IPS-18a (cell line): Measurements from ENCODE around the gene APCDD1L.

Experiments
- H3K27ac ChIP-seq: one replicate; pipeline ENCODE4 v1.5.1; 2013; ENCODE audit warnings: low read length
- H3K27me3 ChIP-seq: one replicate; pipeline ENCODE4 v1.6.1; 2013; ENCODE audit warnings: mild to moderate bottlenecking, low read length; ENCODE audit not compliant: control insufficient read depth, insufficient read depth
- H3K36me3 ChIP-seq: one replicate; pipeline ENCODE4 v1.6.1; 2013; ENCODE audit warnings: low read depth, low read length; ENCODE audit not compliant: control insufficient read depth
- H3K4me1 ChIP-seq: one replicate; pipeline ENCODE4 v1.6.1; 2013; ENCODE audit warnings: low read depth, low read length; ENCODE audit not compliant: control insufficient read depth
- H3K4me3 ChIP-seq: one replicate; pipeline ENCODE4 v1.5.1; 2013; ENCODE audit warnings: low read length
- H3K9ac ChIP-seq: one replicate; pipeline ENCODE4 v1.6.1; 2013; ENCODE audit warnings: mild to moderate bottlenecking, low read length, moderate library complexity
- H3K9me3 ChIP-seq: one replicate; pipeline ENCODE4 v1.6.1; 2013; ENCODE audit warnings: low read depth, low read length; ENCODE audit not compliant: control insufficient read depth

APCDD1L gene

DNA sequence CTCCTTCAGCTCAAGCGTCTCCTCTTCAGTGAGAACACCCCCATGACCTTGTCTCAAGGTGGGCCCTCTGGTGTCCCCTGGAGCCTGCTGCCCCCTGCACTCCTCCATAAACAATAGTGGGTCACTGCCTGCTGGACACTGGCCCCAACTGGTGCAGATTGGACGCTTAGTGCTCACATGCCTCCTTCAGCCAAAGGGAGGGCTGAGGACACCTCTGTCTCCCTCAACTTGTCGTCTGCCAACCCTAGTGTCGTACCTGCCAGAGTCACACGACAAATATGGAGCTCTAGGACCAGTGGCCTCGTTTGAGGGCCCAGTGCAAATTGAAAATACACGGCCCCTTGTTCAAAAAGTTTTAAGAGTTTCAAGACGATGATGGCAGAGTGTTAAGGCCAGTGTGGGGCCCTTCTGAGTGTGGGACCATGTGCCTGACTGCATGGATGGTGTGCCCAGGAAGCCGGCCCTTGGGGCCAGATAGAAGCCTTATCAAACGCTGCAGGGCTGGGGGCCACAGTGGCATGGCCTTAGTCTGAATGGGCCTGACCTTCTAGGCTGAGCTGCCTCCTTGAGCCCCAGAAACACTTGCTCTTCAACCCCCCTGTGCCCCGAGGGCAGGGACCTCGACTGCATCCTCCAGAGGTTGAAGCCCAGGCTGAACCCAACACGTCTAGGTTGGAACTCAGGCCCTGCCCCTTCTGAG is 20.1 kb downstream of the APCDD1L start:
- H3K9me3 ChIP-seq: no peaks in the 10 kb centered on the region
- H3K9ac ChIP-seq: no peak overlapping the region
- no peak overlapping the region for H3K4me3 ChIP-seq
- no peak overlapping the region for H3K27ac ChIP-seq
- H3K27me3 ChIP-seq: no peaks in the 10 kb centered on the region
- H3K36me3 ChIP-seq: no peaks in the 10 kb centered on the region
- H3K4me1 ChIP-seq: no peaks in the 10 kb centered on the region

DNA sequence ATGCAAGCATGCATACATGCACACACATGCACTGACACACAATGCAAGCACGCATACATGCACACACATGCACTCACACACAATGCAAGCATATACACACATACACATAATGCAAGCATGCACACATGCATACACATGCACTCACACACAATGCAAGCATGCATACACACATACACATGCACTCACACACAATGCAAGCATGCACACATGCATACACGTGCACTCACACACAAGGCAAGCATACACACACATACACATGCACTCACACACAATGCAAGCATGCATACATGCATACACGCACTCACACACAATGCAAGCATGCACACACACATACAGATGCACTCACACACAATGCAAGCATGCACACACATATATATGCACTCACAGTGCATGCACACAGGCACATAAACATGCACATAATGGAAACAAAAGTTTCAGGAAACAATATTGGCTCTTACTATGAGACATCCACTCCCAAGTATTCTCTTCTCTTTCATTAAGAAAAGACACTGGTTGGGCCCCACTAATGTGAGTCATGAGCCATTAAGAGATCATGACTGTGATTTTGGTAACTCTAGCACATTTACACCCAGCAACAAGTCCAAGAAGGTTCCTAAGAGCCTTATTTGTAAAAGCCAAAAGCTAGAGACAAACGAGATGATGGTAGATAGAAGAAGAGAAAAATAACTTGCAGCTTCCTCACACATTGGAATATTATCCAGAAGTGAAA is 22.2 kb downstream of the APCDD1L start:
- H3K4me1 ChIP-seq: no peaks in the 10 kb centered on the region
- H3K27ac ChIP-seq: no peak overlapping the region
- no peaks in the 10 kb centered on the region for H3K36me3 ChIP-seq
- no peak overlapping the region for H3K4me3 ChIP-seq
- H3K9me3 ChIP-seq: no peaks in the 10 kb centered on the region
- H3K27me3 ChIP-seq: no peaks in the 10 kb centered on the region
- no peak overlapping the region for H3K9ac ChIP-seq

DNA sequence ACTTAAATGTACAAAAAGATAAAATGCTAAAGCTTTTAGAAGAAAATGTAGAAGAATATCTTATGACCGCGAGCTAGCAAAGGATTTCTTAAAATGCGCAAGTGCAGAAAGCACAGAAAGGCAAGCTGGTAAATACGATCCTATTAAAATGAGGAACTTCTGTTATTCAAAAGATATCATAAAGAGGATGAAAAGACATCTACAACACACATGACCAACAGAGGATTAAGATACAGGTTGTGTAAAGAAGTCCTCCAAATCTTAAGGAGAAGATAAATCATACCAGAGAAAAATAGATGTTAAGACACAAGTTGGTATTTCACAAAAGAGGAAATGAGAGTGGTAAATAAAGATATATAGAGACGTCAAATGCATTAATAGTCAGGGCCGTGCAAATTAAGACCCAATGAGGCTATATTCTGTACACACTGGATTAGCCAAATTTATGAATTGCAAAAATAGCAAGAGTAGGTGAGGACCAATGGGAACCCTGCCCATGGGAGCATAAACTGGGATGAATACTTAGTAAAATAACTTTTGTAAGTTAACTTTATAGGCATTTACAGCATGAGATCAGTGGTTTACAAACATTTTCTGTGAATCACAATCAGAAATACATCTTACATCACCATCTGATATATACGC is 23.0 kb downstream of the APCDD1L start:
- Histone ChIP-seq H3K4me1 (no peaks in the 10 kb centered on the region), H3K4me3 (no peak overlapping the region), H3K36me3 (no peaks in the 10 kb centered on the region)

DNA sequence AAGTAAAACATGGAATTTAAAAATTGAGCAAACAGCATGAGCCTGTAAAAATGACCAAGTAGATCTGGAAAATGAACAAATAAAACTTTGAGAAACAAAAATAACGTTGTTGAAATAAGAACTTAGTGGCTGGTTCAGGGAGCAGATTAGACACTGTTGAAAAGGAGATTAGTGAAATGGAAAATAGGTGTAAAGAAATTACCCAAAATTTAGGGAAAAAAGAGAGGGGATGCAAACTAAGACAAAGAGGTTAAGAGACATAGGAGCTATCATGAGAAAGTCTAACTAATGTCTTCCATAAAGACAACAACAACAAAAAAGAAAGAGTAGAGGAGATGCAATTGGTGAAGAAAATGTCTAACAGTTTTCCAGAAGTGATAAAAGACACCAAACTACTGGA is 29.0 kb downstream of the APCDD1L start:
- no peak overlapping the region for H3K27ac ChIP-seq
- H3K27me3 ChIP-seq: no peaks in the 10 kb centered on the region
- H3K4me1 ChIP-seq: peaks cover 7% of the 10 kb centered on the region
- no peak overlapping the region for H3K9ac ChIP-seq
- peaks cover 10% of the 10 kb centered on the region for H3K9me3 ChIP-seq
- no peaks in the 10 kb centered on the region for H3K36me3 ChIP-seq
- H3K4me3 ChIP-seq: no peak overlapping the region

More for the DNA sequence above, 23.0 kb downstream of the APCDD1L start:
- Histone ChIP-seq H3K27me3 (no peaks in the 10 kb centered on the region), H3K27ac (no peak overlapping the region), H3K9me3 (no peaks in the 10 kb centered on the region), H3K9ac (no peak overlapping the region)

DNA sequence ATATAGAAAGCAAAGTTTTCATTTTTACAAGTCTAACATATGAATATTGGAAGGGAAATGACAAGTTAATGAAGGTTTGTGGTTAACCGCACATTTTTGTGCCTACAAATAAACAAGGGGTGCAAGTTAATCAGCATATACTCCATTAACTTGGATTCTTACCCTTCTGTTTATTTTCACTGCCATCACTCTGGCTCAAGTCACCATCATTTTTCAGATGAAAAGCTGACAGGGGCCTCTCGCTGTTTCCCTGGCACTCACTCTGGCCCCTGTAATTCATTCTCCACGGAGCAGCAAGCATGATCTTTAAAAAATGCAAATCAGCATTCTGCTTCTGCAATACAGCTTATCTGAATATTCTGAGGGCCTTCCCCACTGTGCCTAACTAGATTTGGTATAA is 29.8 kb downstream of the APCDD1L start:
- Histone ChIP-seq H3K4me3 (no peak overlapping the region), H3K27me3 (no peaks in the 10 kb centered on the region), H3K4me1 (peaks cover 7% of the 10 kb centered on the region), H3K27ac (no peak overlapping the region), H3K9me3 (peaks cover 10% of the 10 kb centered on the region), H3K36me3 (no peaks in the 10 kb centered on the region), H3K9ac (no peak overlapping the region)

DNA sequence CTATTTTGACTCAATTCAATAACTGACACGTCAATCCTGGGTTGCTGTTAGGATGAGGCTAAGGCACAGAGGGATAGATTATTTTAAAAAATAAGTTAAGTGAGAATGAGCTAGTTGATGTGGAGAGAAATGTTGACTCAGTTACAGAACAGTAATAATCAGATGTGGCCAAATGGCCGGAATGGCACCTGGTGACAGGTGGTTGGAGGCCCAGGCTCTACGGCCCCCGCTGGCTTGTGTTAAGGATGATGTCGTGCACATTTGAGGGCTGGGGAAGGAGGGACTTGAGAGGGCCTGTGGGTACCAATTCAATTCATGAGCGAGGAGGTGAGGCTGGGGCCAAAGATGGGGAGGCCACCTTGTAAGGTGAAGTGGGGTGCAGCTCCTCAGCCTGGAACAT is 31.7 kb downstream of the APCDD1L start:
- Histone ChIP-seq H3K27ac (no peak overlapping the region), H3K27me3 (no peaks in the 10 kb centered on the region), H3K36me3 (no peaks in the 10 kb centered on the region), H3K9me3 (peaks cover 14% of the 10 kb centered on the region), H3K9ac (no peak overlapping the region), H3K4me3 (no peak overlapping the region), H3K4me1 (peaks cover 7% of the 10 kb centered on the region)

DNA sequence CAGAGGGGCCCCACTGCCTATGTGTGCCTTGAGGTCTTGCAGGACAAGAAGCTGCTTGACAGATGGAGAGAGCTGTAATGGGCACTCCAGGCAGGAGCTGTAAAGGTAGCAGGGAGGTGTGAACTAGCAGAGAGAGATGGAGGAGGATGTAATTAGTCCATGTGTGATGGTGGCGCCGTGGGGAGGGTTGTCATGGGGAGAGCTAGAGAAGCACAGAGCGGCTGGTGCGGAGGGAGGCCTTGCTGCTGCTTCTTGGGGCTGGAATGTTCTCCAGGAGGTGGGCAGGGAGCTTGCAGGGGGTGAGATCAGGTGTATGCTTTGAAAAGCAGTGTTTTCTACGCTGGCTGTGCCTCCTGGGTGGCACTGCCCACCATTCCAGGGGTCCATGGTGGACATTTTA is 32.1 kb downstream of the APCDD1L start:
- Histone ChIP-seq H3K9me3 (peaks cover 19% of the 10 kb centered on the region), H3K9ac (no peak overlapping the region), H3K36me3 (no peaks in the 10 kb centered on the region), H3K4me1 (peaks cover 7% of the 10 kb centered on the region), H3K4me3 (no peak overlapping the region), H3K27ac (no peak overlapping the region), H3K27me3 (no peaks in the 10 kb centered on the region)

DNA sequence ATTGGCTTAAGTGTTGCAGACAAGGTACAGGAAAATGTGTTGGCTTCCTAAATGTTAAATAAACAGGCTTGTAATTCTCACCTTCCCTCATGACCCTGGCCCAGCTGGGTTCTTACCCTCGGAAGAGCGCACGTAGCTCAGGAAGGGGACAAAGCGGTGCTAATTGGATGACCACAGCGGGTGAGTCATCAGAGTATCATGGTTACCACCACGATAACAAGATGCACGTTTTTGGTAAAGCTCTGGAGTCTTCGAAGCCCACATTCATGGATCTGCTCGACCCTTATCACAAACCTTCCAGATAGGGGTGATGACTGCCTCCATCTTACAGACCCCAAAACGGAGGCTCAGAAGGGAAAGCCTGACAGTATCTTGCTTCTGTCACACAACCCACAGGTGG is 32.8 kb downstream of the APCDD1L start:
- H3K9ac ChIP-seq: no peak overlapping the region
- H3K4me1 ChIP-seq: peaks cover 7% of the 10 kb centered on the region
- H3K4me3 ChIP-seq: no peak overlapping the region
- peaks cover 20% of the 10 kb centered on the region for H3K9me3 ChIP-seq
- H3K27me3 ChIP-seq: no peaks in the 10 kb centered on the region
- H3K27ac ChIP-seq: no peak overlapping the region
- H3K36me3 ChIP-seq: no peaks in the 10 kb centered on the region

DNA sequence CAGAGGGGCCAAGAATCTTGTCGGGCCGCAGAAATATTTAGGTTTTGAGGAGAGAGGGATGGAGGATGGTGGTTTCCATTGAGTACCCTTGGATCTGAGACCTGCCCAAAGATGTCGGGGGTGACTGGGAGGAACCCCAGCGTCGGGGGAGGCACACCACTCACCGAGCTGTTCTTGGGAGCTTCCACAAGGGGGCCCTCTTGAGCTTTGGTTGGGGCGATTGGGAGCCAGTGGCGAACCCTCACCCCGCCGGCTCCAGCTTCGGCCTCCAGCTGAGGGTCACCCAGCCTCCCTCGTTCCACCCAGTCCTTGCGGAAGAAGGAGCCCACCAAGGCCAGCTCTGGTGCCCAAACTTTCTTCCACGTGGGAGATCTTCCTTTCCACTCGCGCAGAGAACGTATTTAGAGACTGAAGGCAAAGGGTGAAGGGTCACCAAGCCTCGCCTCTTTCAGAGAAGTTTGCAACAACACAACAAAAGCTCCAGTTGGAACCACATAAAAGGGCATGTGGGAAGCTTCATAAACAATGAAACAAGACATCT is 33.6 kb downstream of the APCDD1L start:
- Histone ChIP-seq H3K9ac (no peak overlapping the region), H3K36me3 (no peaks in the 10 kb centered on the region), H3K27me3 (no peaks in the 10 kb centered on the region), H3K4me3 (no peak overlapping the region), H3K4me1 (peaks cover 7% of the 10 kb centered on the region), H3K27ac (no peak overlapping the region), H3K9me3 (peaks cover 19% of the 10 kb centered on the region)

DNA sequence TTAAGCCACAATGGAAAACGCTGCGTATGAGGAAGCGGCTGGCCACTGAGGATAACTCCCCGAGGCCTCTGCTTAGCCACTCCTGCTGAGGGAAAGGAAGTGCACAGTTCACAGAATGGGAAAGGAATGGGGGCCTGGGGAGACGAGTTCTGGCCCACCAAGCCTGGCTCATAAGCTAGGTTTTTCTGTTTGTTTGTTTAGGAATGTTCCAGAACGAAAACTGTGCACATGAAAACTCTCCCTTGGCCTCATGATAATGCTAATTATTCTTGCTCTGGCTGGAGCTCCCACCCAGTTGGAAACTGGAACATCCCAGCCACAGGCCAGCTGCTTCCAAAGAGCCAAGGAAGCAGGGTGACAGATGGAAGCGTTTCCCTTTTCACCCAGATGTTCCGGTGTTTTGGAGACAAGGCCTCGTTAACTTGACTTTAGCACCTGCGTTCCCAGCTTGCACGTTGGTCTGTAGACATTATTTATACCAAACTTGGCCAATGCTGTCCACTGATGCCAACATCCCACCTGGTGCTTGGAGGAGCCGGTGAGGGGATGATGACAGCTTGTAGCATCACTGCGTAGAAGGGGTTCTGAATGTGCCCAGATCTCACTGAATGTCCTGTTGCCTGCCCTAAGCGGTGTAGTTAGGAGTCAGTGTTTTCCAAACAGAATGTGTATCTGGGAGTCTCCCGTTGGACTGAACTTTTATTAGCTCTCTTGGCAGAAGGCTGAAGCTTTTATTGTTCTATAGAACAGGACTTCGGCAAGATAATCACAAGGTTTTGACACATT is 34.5 kb downstream of the APCDD1L start:
- H3K9ac ChIP-seq: no peak overlapping the region
- peaks cover 7% of the 10 kb centered on the region for H3K4me1 ChIP-seq
- no peaks in the 10 kb centered on the region for H3K27me3 ChIP-seq
- no peak overlapping the region for H3K27ac ChIP-seq
- no peaks in the 10 kb centered on the region for H3K36me3 ChIP-seq
- peaks cover 11% of the 10 kb centered on the region for H3K9me3 ChIP-seq
- H3K4me3 ChIP-seq: no peak overlapping the region
